NCI-H69 (cell line): ENCODE measurements around the gene CCBE1.
A peak's percentile ranks its signal among the peaks of the same experiment; 100 is the strongest.

Experiments
- DNase-seq: peaks from one replicate; lab custom pipeline; 2025; lab: John Stamatoyannopoulos, UW

Gene CCBE1

GRCh38 chr18:59498506-59499086 is 198.6 kb downstream of the CCBE1 start:
- DNase-seq = no peak

GRCh38 chr18:59492756-59493421 is 204.3 kb downstream of the CCBE1 start:
- DNase-seq = no peak

GRCh38 chr18:59488899-59489298 is 208.3 kb downstream of the CCBE1 start:
- DNase-seq = no peak

- DNase-seq = no peak
Observed at GRCh38 chr18:59485382-59485781, 211.8 kb downstream of the CCBE1 start.

GRCh38 chr18:59484561-59485328 is 212.5 kb downstream of the CCBE1 start:
- no peak for DNase-seq

- DNase-seq = no peak
Observed at GRCh38 chr18:59484131-59484530, 213.1 kb downstream of the CCBE1 start.

- no peak for DNase-seq
Observed at GRCh38 chr18:59481436-59481835, 215.8 kb downstream of the CCBE1 start.

GRCh38 chr18:59479776-59480175 is 217.4 kb downstream of the CCBE1 start:
- DNase-seq = peak; percentile 79

GRCh38 chr18:59478591-59478990 is 218.6 kb downstream of the CCBE1 start:
- no peak for DNase-seq

GRCh38 chr18:59477849-59478248 is 219.4 kb downstream of the CCBE1 start:
- no peak for DNase-seq

- DNase-seq = no peak
Observed at GRCh38 chr18:59470561-59471121, 226.6 kb downstream of the CCBE1 start.

- no peak for DNase-seq
Observed at GRCh38 chr18:59469463-59470180, 227.6 kb downstream of the CCBE1 start.

- DNase-seq = peak; percentile 52
Observed at GRCh38 chr18:59468821-59469220, 228.4 kb downstream of the CCBE1 start.

GRCh38 chr18:59467497-59467896 is 229.7 kb downstream of the CCBE1 start:
- DNase-seq = no peak

GRCh38 chr18:59466980-59467379 is 230.2 kb downstream of the CCBE1 start:
- no peak for DNase-seq

- no peak for DNase-seq
Observed at GRCh38 chr18:59464486-59464885, 232.7 kb downstream of the CCBE1 start.

- DNase-seq = peak; percentile 55
Observed at GRCh38 chr18:59461171-59461570, 236.1 kb downstream of the CCBE1 start.

- DNase-seq = no peak
Observed at GRCh38 chr18:59460072-59460420, 237.2 kb downstream of the CCBE1 start.

- peak; percentile 100 for DNase-seq
Observed at GRCh38 chr18:59459369-59460071, 237.7 kb downstream of the CCBE1 start.

GRCh38 chr18:59458575-59458974 is 238.6 kb downstream of the CCBE1 start:
- no peak for DNase-seq

GRCh38 chr18:59456657-59457056 is 240.6 kb downstream of the CCBE1 start:
- peak; percentile 89 for DNase-seq
